ENCODE measurements around the gene CHRD. TPM values are rescaled to one million over a fixed set of nuclear protein-coding genes. Genes with fewer than 3 reads are reported as not detected.
"Not testable (repeated sequence)": the region's sequence is repeated elsewhere in the genome, so short reads cannot be mapped to it uniquely, and the experiment has no call there.

CHRD gene
- total RNA-seq, 2 donors from 2014 or later, result not detected

DNA sequence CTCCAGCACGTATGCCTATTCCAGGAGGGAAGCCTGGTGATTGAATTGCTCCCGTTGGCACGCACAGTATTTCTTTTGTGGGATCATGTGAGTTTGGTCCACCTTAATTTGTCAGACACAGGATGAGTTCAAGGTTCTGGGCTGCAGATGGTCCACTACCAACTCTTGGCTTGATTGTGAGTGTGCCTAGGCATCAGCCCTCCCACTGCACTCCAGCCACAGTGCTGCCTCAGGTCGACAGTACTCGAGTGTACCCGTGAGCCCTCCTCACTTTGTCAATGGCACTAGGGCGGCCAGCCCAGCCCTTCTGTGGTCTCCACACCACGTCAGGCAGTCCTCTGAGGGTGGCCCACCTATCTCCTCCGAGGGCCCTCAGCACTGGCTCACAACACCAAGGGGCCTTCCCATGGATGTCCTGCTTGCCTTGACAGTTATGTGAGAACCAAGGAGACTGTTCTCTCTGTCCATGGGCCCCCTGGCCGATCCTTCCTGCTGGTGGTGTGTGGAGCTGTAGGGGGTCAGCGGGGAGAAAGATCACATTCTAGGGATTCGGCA lies 30.2 kb downstream of the CHRD start:
- DNase-seq (no peak), ATAC-seq (no peak)
- Mint-ChIP-seq H3K4me1 (no peaks in the 10 kb centered on the region), H3K27ac (no peak overlapping the region), H3K4me3 (no peak overlapping the region), H3K27me3 (peaks cover 21% of the 10 kb centered on the region), H3K36me3 (ENCODE audit: low read depth) (peaks cover 3% of the 10 kb centered on the region)
- H3K9me3 ChIP-seq (ENCODE audit: control insufficient read depth, low read length, poor library complexity, severe bottlenecking), result no peaks in the 10 kb centered on the region

DNA sequence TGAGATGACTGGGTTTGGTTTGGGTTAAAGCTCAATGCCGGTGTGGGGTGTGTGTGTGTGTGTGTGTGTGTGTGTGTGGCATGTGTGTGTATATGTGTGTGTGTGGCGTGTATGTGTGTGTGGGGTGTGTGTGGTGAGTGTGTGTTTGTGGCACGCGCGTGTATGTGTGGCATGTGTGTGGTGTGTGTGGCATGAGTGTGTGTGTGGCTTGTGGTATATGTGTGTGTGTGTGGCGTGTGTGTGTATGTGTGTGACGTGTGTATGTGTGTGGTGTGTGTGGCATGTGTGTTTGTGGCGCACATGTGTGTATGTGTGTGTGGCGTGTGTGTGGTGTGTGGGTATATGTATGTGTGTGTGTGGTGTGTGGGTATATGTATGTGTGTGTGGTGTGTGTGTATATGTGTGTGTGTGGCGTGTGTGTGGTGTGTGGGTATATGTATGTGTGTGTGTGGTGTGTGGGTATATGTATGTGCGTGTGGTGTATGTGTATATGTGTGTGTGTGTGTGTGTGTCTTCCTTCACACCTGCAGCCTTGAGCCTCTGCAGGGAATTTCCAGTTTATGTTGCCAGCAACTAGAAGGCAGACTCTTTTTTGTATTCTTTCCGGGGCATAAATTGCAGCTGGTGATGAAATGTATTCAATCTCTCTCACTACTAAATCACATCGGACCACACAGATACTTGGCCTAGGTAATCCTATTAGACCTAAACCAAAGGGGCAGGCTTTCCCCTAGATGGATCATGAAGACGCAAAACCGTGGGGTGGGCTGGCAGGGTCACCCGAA lies 34.8 kb downstream of the CHRD start:
- no peak overlapping the region for H3K27ac Mint-ChIP-seq
- H3K4me1 Mint-ChIP-seq, result peaks cover 4% of the 10 kb centered on the region
- no peak for DNase-seq
- no peaks in the 10 kb centered on the region for H3K9me3 ChIP-seq (ENCODE audit: control insufficient read depth, low read length, poor library complexity, severe bottlenecking)
- H3K36me3 Mint-ChIP-seq (ENCODE audit: low read depth), result peaks cover 3% of the 10 kb centered on the region
- no peak overlapping the region for H3K4me3 Mint-ChIP-seq
- H3K27me3 Mint-ChIP-seq, result peaks cover 17% of the 10 kb centered on the region
- ATAC-seq, result no peak

DNA sequence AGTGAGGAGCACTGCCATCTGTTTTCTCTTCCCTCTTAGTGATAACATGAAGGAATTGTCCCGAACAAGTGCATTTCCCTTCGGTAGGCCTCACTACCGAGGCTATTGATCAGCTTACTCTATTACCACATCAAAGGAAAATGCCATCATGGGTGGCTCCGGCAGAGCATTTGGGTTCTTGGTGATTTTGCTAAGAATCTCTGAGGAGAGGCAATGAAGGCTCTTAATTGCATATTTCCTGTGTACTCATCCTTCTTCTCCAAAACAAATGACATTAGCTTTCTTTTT lies 35.3 kb downstream of the CHRD start:
- Mint-ChIP-seq H3K27me3 (peaks cover 17% of the 10 kb centered on the region), H3K36me3 (ENCODE audit: low read depth) (peaks cover 3% of the 10 kb centered on the region), H3K4me3 (no peak overlapping the region), H3K27ac (no peak overlapping the region), H3K4me1 (peaks cover 7% of the 10 kb centered on the region)
- ATAC-seq, result no peak
- no peaks in the 10 kb centered on the region for H3K9me3 ChIP-seq (ENCODE audit: control insufficient read depth, low read length, poor library complexity, severe bottlenecking)
- DNase-seq, result no peak

DNA sequence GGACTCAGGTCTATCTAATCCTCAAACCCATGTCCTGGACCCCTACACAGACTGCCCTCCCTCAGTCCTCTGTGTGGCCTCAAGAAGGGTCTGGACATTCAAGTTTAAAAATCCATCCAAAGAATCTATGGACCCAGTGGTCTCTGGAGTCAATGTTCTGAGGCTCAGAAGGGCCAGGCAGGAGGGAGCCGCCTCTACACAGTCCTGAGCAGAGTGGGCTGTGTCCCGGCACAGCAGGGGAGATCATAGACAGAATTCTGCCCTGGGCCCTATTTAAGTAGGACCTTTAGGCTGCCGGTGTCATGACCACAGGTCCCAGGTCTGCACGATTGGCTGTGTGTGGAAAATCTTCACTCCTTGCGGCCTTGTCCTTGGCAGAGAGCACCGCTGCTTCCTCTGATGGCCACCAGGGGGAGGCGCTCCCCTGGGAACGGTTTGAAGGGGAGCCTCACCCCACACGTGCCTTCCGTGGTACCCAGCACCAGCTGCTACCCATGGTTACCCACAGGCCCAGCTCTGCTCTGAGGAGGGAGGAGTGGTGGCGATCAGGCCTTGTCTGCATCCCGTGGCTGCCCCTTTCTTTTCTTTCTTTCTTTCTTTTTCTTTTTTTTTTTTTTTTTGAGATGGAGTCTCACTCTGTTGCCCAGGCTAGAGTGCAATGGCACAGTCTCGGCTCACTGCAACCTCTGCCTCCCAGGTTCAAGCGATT lies 37.9 kb downstream of the CHRD start:
- Mint-ChIP-seq H3K4me3 (no peak overlapping the region), H3K27me3 (peaks cover 10% of the 10 kb centered on the region), H3K27ac (no peak overlapping the region), H3K36me3 (ENCODE audit: low read depth) (no peaks in the 10 kb centered on the region), H3K4me1 (peaks cover 8% of the 10 kb centered on the region)
- no peaks in the 10 kb centered on the region for H3K9me3 ChIP-seq (ENCODE audit: control insufficient read depth, low read length, poor library complexity, severe bottlenecking)
- ATAC-seq, result peak; percentile 99
- peak; percentile 36 to 57 (median 42) for DNase-seq

DNA sequence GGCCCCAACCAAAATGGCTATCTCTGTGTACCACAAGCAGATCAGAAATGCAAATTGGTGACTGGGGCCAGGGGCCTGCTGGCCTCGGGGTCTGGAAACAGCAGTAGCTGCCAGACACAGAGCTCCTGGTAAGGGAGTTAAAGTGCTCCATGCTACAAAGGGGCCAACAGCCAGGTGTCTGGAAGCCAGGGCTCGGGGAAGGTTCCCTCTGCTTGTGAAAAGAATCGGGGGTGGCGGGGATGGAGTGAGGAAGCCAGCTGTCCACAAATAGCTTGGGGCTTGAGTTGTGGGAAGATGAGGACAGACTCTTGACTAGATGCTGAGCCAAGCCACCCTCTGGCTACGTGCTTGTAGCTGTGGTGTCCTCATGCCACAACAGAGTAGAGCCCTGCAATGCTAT lies 39.3 kb downstream of the CHRD start:
- Mint-ChIP-seq H3K27me3 (no peaks in the 10 kb centered on the region), H3K27ac (peak overlapping the region; percentile 61), H3K36me3 (ENCODE audit: low read depth) (no peaks in the 10 kb centered on the region), H3K4me3 (no peak overlapping the region), H3K4me1 (peaks cover 8% of the 10 kb centered on the region)
- ATAC-seq (no peak), DNase-seq (no peak)
- H3K9me3 ChIP-seq (ENCODE audit: control insufficient read depth, low read length, poor library complexity, severe bottlenecking), result no peaks in the 10 kb centered on the region

DNA sequence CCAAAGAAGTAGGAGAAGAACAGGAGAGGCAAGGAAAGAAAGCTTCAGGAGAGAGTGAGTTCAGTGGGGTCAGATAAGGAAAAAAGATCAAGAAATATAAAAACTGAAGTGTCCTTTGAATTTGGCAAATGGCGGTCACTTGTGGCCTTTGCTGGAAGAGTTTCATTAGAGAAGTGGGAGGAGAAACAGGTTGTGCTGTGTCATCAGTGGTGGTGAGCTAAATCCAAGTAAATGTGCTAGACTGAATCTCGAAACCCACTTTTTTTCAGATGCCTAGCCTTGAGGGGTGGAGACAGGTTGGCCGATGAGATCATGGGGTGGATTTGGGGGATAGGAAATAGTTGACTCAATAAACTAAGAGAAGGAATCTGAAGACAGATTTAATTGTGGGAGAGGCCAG lies 43.7 kb downstream of the CHRD start:
- ATAC-seq, result no peak
- no peak overlapping the region for H3K27ac Mint-ChIP-seq
- no peaks in the 10 kb centered on the region for H3K36me3 Mint-ChIP-seq (ENCODE audit: low read depth)
- no peaks in the 10 kb centered on the region for H3K9me3 ChIP-seq (ENCODE audit: control insufficient read depth, low read length, poor library complexity, severe bottlenecking)
- peaks cover 29% of the 10 kb centered on the region for H3K27me3 Mint-ChIP-seq
- no peak overlapping the region for H3K4me3 Mint-ChIP-seq
- DNase-seq, result no peak
- H3K4me1 Mint-ChIP-seq, result peaks cover 4% of the 10 kb centered on the region

DNA sequence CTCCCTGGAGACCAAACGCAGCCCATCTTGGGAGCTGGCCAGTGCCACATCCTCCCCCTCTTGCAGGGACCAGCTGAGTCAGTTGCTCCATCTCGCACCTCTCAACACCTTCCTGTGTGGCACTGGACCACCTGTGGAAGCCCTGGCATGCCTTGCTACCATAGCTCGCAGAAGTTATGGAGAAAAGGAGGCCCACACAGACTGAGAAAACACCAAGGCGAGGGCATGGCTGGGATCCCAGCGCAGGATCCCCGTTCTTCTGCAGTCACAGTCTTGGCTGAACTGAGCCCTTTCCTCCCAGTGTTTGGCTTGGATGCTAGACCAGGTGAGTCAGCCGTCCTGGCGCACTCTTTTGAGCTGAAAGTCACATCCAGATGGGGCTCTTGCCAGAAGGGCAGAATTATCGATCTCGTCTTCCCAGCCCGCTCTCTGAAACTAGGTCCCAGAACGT lies 46.9 kb downstream of the CHRD start:
- ATAC-seq, result no peak
- Mint-ChIP-seq H3K4me1 (no peaks in the 10 kb centered on the region), H3K27ac (no peak overlapping the region), H3K36me3 (ENCODE audit: low read depth) (no peaks in the 10 kb centered on the region), H3K4me3 (no peak overlapping the region), H3K27me3 (peaks cover 31% of the 10 kb centered on the region)
- no peak for DNase-seq
- H3K9me3 ChIP-seq (ENCODE audit: control insufficient read depth, low read length, poor library complexity, severe bottlenecking), result no peaks in the 10 kb centered on the region

DNA sequence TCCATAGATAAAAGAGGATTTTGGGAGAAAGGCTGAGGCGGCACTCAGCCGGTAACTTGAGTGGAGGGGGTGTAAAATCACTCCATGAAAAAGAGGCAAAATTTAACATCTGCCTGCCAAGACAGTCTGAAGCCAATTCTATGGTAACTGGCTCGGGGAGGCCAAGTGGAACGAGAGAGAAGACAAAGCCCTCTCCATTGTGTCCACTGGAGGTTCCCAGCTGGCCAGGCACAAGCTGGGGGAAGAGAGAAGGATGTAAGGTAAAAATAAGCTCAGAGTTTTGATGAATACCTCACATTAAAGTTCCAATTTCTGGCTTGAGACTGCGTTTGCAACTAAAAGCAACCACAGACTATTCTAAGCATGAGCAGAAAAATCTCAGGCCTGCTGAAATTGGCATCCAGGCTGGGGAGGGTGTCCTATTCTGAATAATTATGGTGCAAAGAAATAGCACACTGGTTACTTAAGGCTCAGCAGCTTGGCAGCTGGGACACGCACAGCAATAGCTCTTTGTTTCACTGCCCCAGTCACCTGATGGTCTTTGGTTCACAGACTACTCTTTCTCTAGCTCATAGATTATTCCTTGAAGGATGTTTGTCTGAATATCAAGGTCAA lies 48.8 kb downstream of the CHRD start:
- DNase-seq (no peak), ATAC-seq (no peak)
- H3K27ac Mint-ChIP-seq, result no peak overlapping the region
- no peaks in the 10 kb centered on the region for H3K9me3 ChIP-seq (ENCODE audit: control insufficient read depth, low read length, poor library complexity, severe bottlenecking)
- H3K4me3 Mint-ChIP-seq, result no peak overlapping the region
- no peaks in the 10 kb centered on the region for H3K36me3 Mint-ChIP-seq (ENCODE audit: low read depth)
- peaks cover 31% of the 10 kb centered on the region for H3K27me3 Mint-ChIP-seq
- H3K4me1 Mint-ChIP-seq, result no peaks in the 10 kb centered on the region

DNA sequence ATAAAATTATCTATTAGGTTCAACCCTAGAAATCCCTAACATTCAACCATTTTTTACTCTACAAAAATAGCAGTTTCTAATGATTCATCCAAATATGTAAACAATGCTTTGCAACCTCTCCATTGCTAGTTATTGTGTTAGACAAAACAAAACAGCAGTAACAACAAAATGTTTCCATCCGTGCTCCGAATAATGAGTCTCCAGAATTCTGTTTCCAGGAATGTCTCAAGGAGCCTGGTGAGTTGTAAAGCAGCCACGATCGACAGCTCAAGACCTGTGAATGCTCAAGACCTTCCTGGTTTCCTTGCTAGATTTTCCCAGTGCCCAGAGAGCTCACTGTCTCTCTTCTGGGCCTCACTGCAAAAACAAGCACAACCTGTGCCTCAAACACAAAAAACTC lies 49.9 kb downstream of the CHRD start:
- no peak overlapping the region for H3K4me3 Mint-ChIP-seq
- no peak for DNase-seq
- no peak for ATAC-seq

DNA sequence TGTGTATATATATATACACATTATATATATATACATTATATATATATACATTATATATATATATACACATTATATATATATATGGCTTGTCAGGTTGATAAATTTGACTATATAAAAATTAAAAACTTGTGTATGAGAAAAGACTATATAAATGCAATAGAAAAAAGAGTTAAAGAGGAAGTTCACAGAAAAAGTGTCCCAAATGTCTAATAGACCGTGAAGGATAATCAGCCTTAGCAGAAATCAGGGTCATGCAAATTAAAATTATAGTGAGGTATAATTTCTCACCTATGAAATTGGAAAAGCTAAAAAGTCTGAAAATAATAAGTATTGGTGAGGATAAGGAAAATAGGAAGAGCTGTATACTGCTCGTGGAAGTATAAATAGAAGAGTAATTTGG lies 51.1 kb downstream of the CHRD start:
- no peak for DNase-seq
- H3K27me3 Mint-ChIP-seq, result peaks cover 30% of the 10 kb centered on the region
- H3K9me3 ChIP-seq (ENCODE audit: control insufficient read depth, low read length, poor library complexity, severe bottlenecking), result no peaks in the 10 kb centered on the region
- H3K36me3 Mint-ChIP-seq (ENCODE audit: low read depth), result no peaks in the 10 kb centered on the region
- no peak overlapping the region for H3K4me3 Mint-ChIP-seq
- no peak overlapping the region for H3K27ac Mint-ChIP-seq
- H3K4me1 Mint-ChIP-seq, result no peaks in the 10 kb centered on the region
- no peak for ATAC-seq

More for the DNA sequence above, 49.9 kb downstream of the CHRD start:
- Mint-ChIP-seq H3K36me3 (ENCODE audit: low read depth) (no peaks in the 10 kb centered on the region), H3K4me1 (no peaks in the 10 kb centered on the region), H3K27me3 (peaks cover 31% of the 10 kb centered on the region), H3K27ac (no peak overlapping the region)
- H3K9me3 ChIP-seq (ENCODE audit: control insufficient read depth, low read length, poor library complexity, severe bottlenecking), result no peaks in the 10 kb centered on the region

DNA sequence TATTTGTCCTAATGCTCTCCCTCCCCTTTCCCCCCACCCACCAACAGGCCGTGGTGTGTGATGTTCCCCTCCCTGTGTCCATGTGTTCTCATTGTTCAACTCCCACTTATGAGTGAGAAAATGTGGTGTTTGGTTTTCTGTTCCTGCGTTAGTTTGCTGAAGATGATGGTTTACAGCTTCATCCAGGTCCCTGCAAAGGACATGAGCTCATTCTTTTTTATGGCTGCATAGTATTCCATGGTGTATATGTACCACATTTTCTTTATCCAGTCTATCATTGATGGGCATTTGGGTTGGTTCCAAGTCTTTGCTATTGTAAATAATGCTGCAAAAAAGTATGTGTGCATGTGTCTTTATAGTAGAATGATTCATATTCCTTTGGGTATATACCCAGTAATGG lies 53.3 kb downstream of the CHRD start:
- not testable (repeated sequence) for H3K36me3 Mint-ChIP-seq (ENCODE audit: low read depth); H3K9me3 ChIP-seq (ENCODE audit: control insufficient read depth, low read length, poor library complexity, severe bottlenecking); H3K4me1 Mint-ChIP-seq; H3K4me3 Mint-ChIP-seq; DNase-seq; H3K27ac Mint-ChIP-seq; ATAC-seq
- peaks cover 24% of the 10 kb centered on the region for H3K27me3 Mint-ChIP-seq

DNA sequence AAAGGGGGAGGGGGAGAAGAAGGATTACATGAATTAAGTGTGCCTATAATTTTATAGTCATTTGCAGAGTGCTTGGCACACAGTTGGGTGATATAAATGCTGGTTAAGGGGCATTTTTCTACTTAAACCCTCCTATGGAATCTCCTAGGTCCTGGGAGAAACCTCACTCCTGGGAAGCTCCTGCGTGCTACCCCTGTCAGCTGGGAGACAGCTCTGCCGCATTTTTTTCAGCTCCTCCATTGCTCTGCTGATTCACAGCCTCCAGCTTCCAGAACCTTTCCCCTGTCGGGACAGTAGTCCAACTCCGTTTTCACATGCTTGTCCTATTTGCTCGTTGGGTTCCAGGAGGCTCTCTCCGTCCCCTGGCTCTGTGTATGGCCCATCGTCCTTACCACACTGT lies 59.2 kb downstream of the CHRD start:
- Mint-ChIP-seq H3K27me3 (peaks cover 35% of the 10 kb centered on the region), H3K4me3 (no peak overlapping the region), H3K4me1 (no peaks in the 10 kb centered on the region), H3K36me3 (ENCODE audit: low read depth) (no peaks in the 10 kb centered on the region), H3K27ac (no peak overlapping the region)
- no peaks in the 10 kb centered on the region for H3K9me3 ChIP-seq (ENCODE audit: control insufficient read depth, low read length, poor library complexity, severe bottlenecking)
- no peak for ATAC-seq
- DNase-seq, result no peak
